Measurements from ENCODE around the gene TANGO2. TPM values are rescaled to one million over a fixed set of nuclear protein-coding genes. Genes with fewer than 3 reads are reported as not detected.

The TANGO2 gene
- total and polyA plus RNA-seq, 9 of the 15 experiments (the other 6 are each of a cell fraction or from before 2014, with no cell fraction given), result 15.5 to 94.9 (median 70.1) TPM

DNA sequence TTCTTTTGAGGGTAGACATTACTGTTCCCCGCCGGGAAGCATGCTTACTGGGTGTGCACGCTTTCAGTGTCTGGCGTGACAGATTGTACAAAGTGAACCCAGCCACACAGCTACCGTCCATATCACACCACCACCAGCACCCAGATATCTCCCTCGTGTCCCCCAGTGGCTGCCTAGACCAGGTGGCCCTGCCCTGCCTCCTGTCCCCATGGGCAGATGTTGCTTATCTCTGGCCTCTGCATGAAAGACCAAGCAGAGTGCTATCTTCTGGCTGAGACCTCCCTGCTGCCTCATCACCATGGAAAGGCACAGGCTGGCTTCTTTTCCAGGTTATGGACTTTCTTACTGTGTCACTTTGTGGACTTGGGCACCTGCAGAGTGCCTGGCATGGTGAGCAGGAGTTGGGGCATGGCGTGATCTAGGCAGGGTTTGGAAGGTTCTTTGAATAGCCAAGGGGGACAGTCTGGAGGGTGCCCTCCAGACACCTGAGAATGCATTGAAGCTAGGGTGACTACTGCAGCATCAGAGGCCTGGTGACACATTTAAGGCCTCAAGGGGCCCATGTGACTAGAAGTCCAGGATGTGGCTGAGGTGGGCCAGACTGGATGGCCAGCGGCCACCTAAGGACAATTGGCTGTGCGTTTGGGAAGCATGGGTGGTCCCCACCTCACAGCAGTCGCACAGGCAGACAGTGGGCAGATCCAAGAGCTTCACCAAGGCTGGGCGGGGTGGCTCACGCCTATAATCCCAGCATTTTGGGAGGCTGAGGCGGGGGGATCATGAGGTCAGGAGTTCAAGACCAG lies 4.7 kb downstream of the TANGO2 start (continued):
- TF ChIP-seq, protein P1, sequence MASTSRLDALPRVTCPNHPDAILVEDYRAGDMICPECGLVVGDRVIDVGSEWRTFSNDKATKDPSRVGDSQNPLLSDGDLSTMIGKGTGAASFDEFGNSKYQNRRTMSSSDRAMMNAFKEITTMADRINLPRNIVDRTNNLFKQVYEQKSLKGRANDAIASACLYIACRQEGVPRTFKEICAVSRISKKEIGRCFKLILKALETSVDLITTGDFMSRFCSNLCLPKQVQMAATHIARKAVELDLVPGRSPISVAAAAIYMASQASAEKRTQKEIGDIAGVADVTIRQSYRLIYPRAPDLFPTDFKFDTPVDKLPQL (IDR thresholded peaks at IDR 0.05; ENCODE audit: extremely low read depth, insufficient read length), result no peak
- TF ChIP-seq, protein P2, sequence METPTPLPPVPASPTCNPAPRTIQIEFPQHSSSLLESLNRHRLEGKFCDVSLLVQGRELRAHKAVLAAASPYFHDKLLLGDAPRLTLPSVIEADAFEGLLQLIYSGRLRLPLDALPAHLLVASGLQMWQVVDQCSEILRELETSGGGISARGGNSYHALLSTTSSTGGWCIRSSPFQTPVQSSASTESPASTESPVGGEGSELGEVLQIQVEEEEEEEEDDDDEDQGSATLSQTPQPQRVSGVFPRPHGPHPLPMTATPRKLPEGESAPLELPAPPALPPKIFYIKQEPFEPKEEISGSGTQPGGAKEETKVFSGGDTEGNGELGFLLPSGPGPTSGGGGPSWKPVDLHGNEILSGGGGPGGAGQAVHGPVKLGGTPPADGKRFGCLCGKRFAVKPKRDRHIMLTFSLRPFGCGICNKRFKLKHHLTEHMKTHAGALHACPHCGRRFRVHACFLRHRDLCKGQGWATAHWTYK (CRISPR knock-in tag; IDR thresholded peaks at IDR 0.05), result peak; percentile 97
- TF ChIP-seq SRSF1 (IDR thresholded peaks at IDR 0.05; ENCODE audit: low read depth, low read length), result no peak
- TF ChIP-seq TAF7 (tag; IDR thresholded peaks at IDR 0.05), result peak; percentile 4; the same call in 1 of the 2 replicates
- no peak for TF ChIP-seq ZNF224 (CRISPR knock-in tag; IDR thresholded peaks at IDR 0.05)
- TF ChIP-seq MEF2D (tag; conservative IDR thresholded peaks at IDR 0.05; ENCODE audit: low read depth), result no peak
- TF ChIP-seq ZNF695 (CRISPR knock-in tag; IDR thresholded peaks at IDR 0.05), result 0 out of 2 replicates have a peak, but pooled peaks have one; percentile 67
- TF ChIP-seq CHD2 (IDR thresholded peaks at IDR 0.05; ENCODE audit: low read depth, low read length), result peak; percentile 42; the same call in 1 of the 2 replicates
- TF ChIP-seq SMAD4 (CRISPR knock-in tag; conservative IDR thresholded peaks at IDR 0.05), result peak; percentile 100
- TF ChIP-seq EHMT2 (IDR thresholded peaks at IDR 0.05), result no peak
- peak; percentile 94 for TF ChIP-seq ZNF449 (CRISPR knock-in tag; IDR thresholded peaks at IDR 0.05)
- TF ChIP-seq E2F4 (CRISPR knock-in tag; IDR thresholded peaks at IDR 0.05; ENCODE audit: low read depth), result no peak
- no peak for TF ChIP-seq ZNF584 (CRISPR knock-in tag; IDR thresholded peaks at IDR 0.05; ENCODE audit: low read depth)
- peak; percentile 94 for TF ChIP-seq CHCHD3 (CRISPR knock-in tag; IDR thresholded peaks at IDR 0.05)
- TF ChIP-seq, protein P3, sequence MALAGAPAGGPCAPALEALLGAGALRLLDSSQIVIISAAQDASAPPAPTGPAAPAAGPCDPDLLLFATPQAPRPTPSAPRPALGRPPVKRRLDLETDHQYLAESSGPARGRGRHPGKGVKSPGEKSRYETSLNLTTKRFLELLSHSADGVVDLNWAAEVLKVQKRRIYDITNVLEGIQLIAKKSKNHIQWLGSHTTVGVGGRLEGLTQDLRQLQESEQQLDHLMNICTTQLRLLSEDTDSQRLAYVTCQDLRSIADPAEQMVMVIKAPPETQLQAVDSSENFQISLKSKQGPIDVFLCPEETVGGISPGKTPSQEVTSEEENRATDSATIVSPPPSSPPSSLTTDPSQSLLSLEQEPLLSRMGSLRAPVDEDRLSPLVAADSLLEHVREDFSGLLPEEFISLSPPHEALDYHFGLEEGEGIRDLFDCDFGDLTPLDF (CRISPR knock-in tag; IDR thresholded peaks at IDR 0.05), result peak; percentile 92
- TF ChIP-seq ZBTB17 (CRISPR knock-in tag; IDR thresholded peaks at IDR 0.05), result peak; percentile 95
- TF ChIP-seq ZNF764 (CRISPR knock-in tag; IDR thresholded peaks at IDR 0.05; ENCODE audit: low read depth), result peak; percentile 81
- no peak for TF ChIP-seq ILK (tag; IDR thresholded peaks at IDR 0.05; ENCODE audit: borderline replicate concordance, low read depth)
- no peak for TF ChIP-seq POLR2B (IDR thresholded peaks at IDR 0.05; ENCODE audit: low read depth, partially characterized antibody)
- no peak for TF ChIP-seq MLLT1 (IDR thresholded peaks at IDR 0.05)

All from K562 (cell line).